SK-N-SH treated with all-trans-retinoic acid at 6 μM for 48 hours (cell line): ENCODE data around the gene RFFL.

ENCODE experiments used
- ATAC-seq: fragments of 200-7000 bp; cut with Tn5 transposase; 3 replicates; pipeline ENCODE4 v1.9.1; 2020; ENCODE audit warnings: mild to moderate bottlenecking, moderate library complexity
- BACH2 ChIP-seq: fragments of 250-450 bp; sonication (Bioruptor Pico); IDR thresholded peaks from 2 replicates; pipeline ENCODE4 v1.9.0; 2021; ENCODE audit warnings: mild to moderate bottlenecking, borderline replicate concordance
- CREB5 ChIP-seq: fragments of 250-450 bp; sonication (Bioruptor Pico); IDR thresholded peaks from 2 replicates; pipeline ENCODE4 v1.5.1; 2020; ENCODE audit warnings: low read depth, mild to moderate bottlenecking, moderate library complexity
- CSRNP3 ChIP-seq: fragments of 250-450 bp; sonication (Bioruptor Pico); IDR thresholded peaks from 2 replicates; pipeline ENCODE4 v1.5.1; 2021; ENCODE audit warnings: mild to moderate bottlenecking, moderate library complexity
- ESRRG ChIP-seq: fragments of 250-450 bp; sonication (Bioruptor Pico); IDR thresholded peaks from 2 replicates; pipeline ENCODE4 v1.6.1; 2021; ENCODE audit warnings: mild to moderate bottlenecking
- GLIS3 ChIP-seq: fragments of 250-450 bp; sonication (Bioruptor Pico); IDR thresholded peaks from 2 replicates; pipeline ENCODE4 v1.5.0; 2020; ENCODE audit warnings: mild to moderate bottlenecking, moderate library complexity
- ISL1 ChIP-seq: fragments of 250-450 bp; sonication (Bioruptor Pico); IDR thresholded peaks from 2 replicates; pipeline ENCODE4 v2.1.2; 2022; ENCODE audit warnings: mild to moderate bottlenecking, moderate library complexity
- OSR1 ChIP-seq: fragments of 250-450 bp; sonication (Bioruptor Pico); IDR thresholded peaks from 2 replicates; pipeline ENCODE4 v1.8.0; 2022; ENCODE audit warnings: moderate library complexity, mild to moderate bottlenecking, inconsistent platforms
- PATZ1 ChIP-seq: fragments of 250-450 bp; sonication (Bioruptor Pico); IDR thresholded peaks from 2 replicates; pipeline ENCODE4 v1.8.0; 2020; ENCODE audit warnings: mild to moderate bottlenecking, moderate library complexity, borderline replicate concordance
- POU6F1 ChIP-seq: fragments of 250-450 bp; sonication (Bioruptor Pico); IDR thresholded peaks from 2 replicates; pipeline ENCODE4 v1.8.0; 2021; ENCODE audit warnings: low read depth, mild to moderate bottlenecking, moderate library complexity, borderline replicate concordance
- PPARA ChIP-seq: fragments of 250-450 bp; sonication (Bioruptor Pico); IDR thresholded peaks from 2 replicates; pipeline ENCODE4 v1.5.0; 2020; ENCODE audit warnings: mild to moderate bottlenecking, borderline replicate concordance
- SNAI2 ChIP-seq: fragments of 250-450 bp; sonication (Bioruptor Pico); IDR thresholded peaks from 2 replicates; pipeline ENCODE4 v1.5.0; 2020; ENCODE audit warnings: mild to moderate bottlenecking, moderate library complexity
- TCF4 ChIP-seq: fragments of 250-450 bp; sonication (Bioruptor Pico); IDR thresholded peaks from 2 replicates; pipeline ENCODE4 v1.8.0; 2021; ENCODE audit warnings: mild to moderate bottlenecking, moderate library complexity, borderline replicate concordance
- TOX ChIP-seq: fragments of 250-450 bp; sonication (Bioruptor Pico); IDR thresholded peaks from 2 replicates; pipeline ENCODE4 v1.8.0; 2021; ENCODE audit warnings: mild to moderate bottlenecking, moderate library complexity, borderline replicate concordance
- TSHZ2 ChIP-seq: fragments of 250-450 bp; sonication (Bioruptor Pico); IDR thresholded peaks from 2 replicates; pipeline ENCODE4 v1.5.0; 2020; ENCODE audit warnings: mild to moderate bottlenecking, moderate library complexity
- ZC3H10 ChIP-seq: fragments of 250-450 bp; sonication (Bioruptor Pico); IDR thresholded peaks from 2 replicates; pipeline ENCODE4 v1.5.1; 2021; ENCODE audit warnings: mild to moderate bottlenecking, moderate library complexity
- ZFP3 ChIP-seq: fragments of 250-450 bp; sonication (Bioruptor Pico); IDR thresholded peaks from 2 replicates; pipeline ENCODE4 v1.5.0; 2020; ENCODE audit warnings: mild to moderate bottlenecking, moderate library complexity
- ZFP30 ChIP-seq: fragments of 450-650 bp; formaldehyde crosslinking; IDR thresholded peaks from 2 replicates; pipeline ENCODE4 v1.5.0; 2022; ENCODE audit warnings: mild to moderate bottlenecking, moderate library complexity
- ZNF565 ChIP-seq: fragments of 450-650 bp; formaldehyde crosslinking; conservative IDR thresholded peaks from 2 replicates; pipeline ENCODE4 v1.5.0; 2020; ENCODE audit warnings: low read depth, mild to moderate bottlenecking, moderate library complexity
- ZNF70 ChIP-seq: fragments of 450-650 bp; formaldehyde crosslinking; IDR thresholded peaks from 2 replicates; pipeline ENCODE4 v1.5.0; 2020; ENCODE audit warnings: mild to moderate bottlenecking, moderate library complexity
- ZNF8 ChIP-seq: fragments of 450-650 bp; formaldehyde crosslinking; IDR thresholded peaks from 2 replicates; pipeline ENCODE4 v1.5.0; 2020; ENCODE audit warnings: mild to moderate bottlenecking, moderate library complexity

The RFFL gene

GRCh38 chr17:34991606-34992005, 71.9 kb downstream of the RFFL start (continued):
- TF ChIP-seq ZNF70 (no peak), TOX (no peak), POU6F1 (CRISPR knock-in tag) (no peak), TCF4 (CRISPR knock-in tag) (no peak), GLIS3 (CRISPR knock-in tag) (no peak), ZC3H10 (CRISPR knock-in tag) (no peak)

- no peak for TF ChIP-seq BACH2
- no peak for TF ChIP-seq ZNF8
- TF ChIP-seq ZNF565 (CRISPR knock-in tag): no peak
- TF ChIP-seq ZFP3 (CRISPR knock-in tag): no peak
- TF ChIP-seq GLIS3 (CRISPR knock-in tag): no peak
- no peak for TF ChIP-seq CREB5 (CRISPR knock-in tag)
- no peak for TF ChIP-seq TCF4 (CRISPR knock-in tag)
- TF ChIP-seq SNAI2 (CRISPR knock-in tag): no peak
- TF ChIP-seq OSR1 (CRISPR knock-in tag): no peak
- TF ChIP-seq ESRRG: no peak
- TF ChIP-seq ZFP30: no peak
Observed at GRCh38 chr17:34990921-34991365, 72.6 kb downstream of the RFFL start.

GRCh38 chr17:34989473-34989872, 74.0 kb downstream of the RFFL start:
- TF ChIP-seq ZC3H10 (CRISPR knock-in tag) (no peak), ISL1 (CRISPR knock-in tag) (no peak)
- no peak for ATAC-seq

More at GRCh38 chr17:34990921-34991365, 72.6 kb downstream of the RFFL start:
- no peak for ATAC-seq

- TF ChIP-seq GLIS3 (CRISPR knock-in tag) (no peak), ISL1 (CRISPR knock-in tag) (no peak), ZNF70 (no peak), TCF4 (CRISPR knock-in tag) (no peak), ZFP3 (CRISPR knock-in tag) (no peak), SNAI2 (CRISPR knock-in tag) (no peak), ZFP30 (no peak), TOX (no peak), TSHZ2 (no peak), CSRNP3 (CRISPR knock-in tag) (no peak), ZC3H10 (CRISPR knock-in tag) (no peak), PPARA (CRISPR knock-in tag) (no peak), ESRRG (no peak), OSR1 (CRISPR knock-in tag) (no peak), PATZ1 (no peak)
- TF ChIP-seq, all 23 proteins: peak for 0
- ATAC-seq: no peak
Observed at GRCh38 chr17:34988644-34989043, 74.9 kb downstream of the RFFL start.
